GM12878 (cell line): ENCODE measurements around the gene ENPP4. TPM values are rescaled to one million over a fixed set of nuclear protein-coding genes. Genes with fewer than 3 reads are reported as not detected.

Source experiments
- ATAC-seq: fragments of 200-7000 bp; cut with Tn5 transposase; 3 replicates; pipeline ENCODE4 v1.9.1; 2020; ENCODE audit warnings: mild to moderate bottlenecking, moderate library complexity
- BruUV-seq: library from RNA; stranded (reverse); fragments of 400-500 nt; replicated peaks from 2 replicates; lab custom pipeline; 2021; lab: Mats Ljungman, UMichigan
- CTCF ChIA-PET: fragments of 300-600 bp; sonication (Branson Sonifier 250); formaldehyde crosslinking; extraction: SDS; loops from one replicate; lab custom pipeline; 2021; ENCODE audit warnings: inconsistent platforms; lab: Yijun Ruan, JAX
- POLR2A ChIA-PET: fragments of 350-600 bp; formaldehyde crosslinking; extraction: SDS; loops from one replicate; lab custom pipeline; 2021; ENCODE audit warnings: inconsistent platforms; lab: Charles Lee
- RAD21 ChIA-PET: fragments of 300-600 bp; sonication (Branson Sonifier 250); formaldehyde crosslinking; loops from one replicate; lab custom pipeline; 2023; ENCODE audit warnings: antibody characterized with exemption; ENCODE audit not compliant: unreplicated experiment; lab: Charles Lee
- SMC1A ChIA-PET: fragments of 300-600 bp; sonication (Branson Sonifier 250); formaldehyde crosslinking; loops from one replicate; lab custom pipeline; 2023; ENCODE audit not compliant: unreplicated experiment, uncharacterized antibody; lab: Charles Lee
- DNase-seq: peaks from one replicate; pipeline ENCODE4 v3.0.0-alpha.2; 2011; ENCODE audit warnings: low read depth, low spot score
- FAIRE-seq: peaks from 3 replicates; lab custom pipeline; 2011; peaks lifted over from hg19 to GRCh38; lab: Jason Lieb, UNC
- H2AFZ ChIP-seq: 2 replicates; pipeline ENCODE4 v1.6.0; 2011; ENCODE audit warnings: low read depth, low read length, control low read depth; ENCODE audit not compliant: control insufficient read depth
- H3K27ac ChIP-seq: 2 replicates; pipeline ENCODE4 v1.5.1; 2011; ENCODE audit warnings: control low read depth; ENCODE audit not compliant: control insufficient read depth, insufficient read depth
- H3K27me3 ChIP-seq, 2 experiments: replicated peaks in 1 of 2; 2 replicates each; pipeline versions ENCODE4 v1.6.0 to v1.6.1; 2011; ENCODE audit warnings: low read length in 1 of 2; ENCODE audit not compliant: control insufficient read depth in 2 of 2, insufficient read depth in 2 of 2
- H3K36me3 ChIP-seq, 2 experiments: 2 replicates each; pipeline ENCODE4 v1.5.1; 2011; ENCODE audit warnings: low read length in 1 of 2; ENCODE audit not compliant: control insufficient read depth in 2 of 2, insufficient read depth in 2 of 2
- H3K4me1 ChIP-seq: 2 replicates; pipeline ENCODE4 v1.6.1; 2011; ENCODE audit warnings: mild to moderate bottlenecking, low read length, moderate library complexity, mixed read lengths; ENCODE audit not compliant: control insufficient read depth, insufficient read depth
- H3K4me2 ChIP-seq: 2 replicates; pipeline ENCODE4 v1.6.0; 2011; ENCODE audit warnings: control low read depth; ENCODE audit not compliant: control insufficient read depth, insufficient read depth
- H3K4me3 ChIP-seq: fragments of 200-600 bp; sonication (generic); 2 replicates; pipeline ENCODE4 v1.5.1; 2016
- H3K79me2 ChIP-seq: 2 replicates; pipeline ENCODE4 v1.6.0; 2011; ENCODE audit warnings: low read length; ENCODE audit not compliant: control insufficient read depth, insufficient read depth
- H3K9ac ChIP-seq: 2 replicates; pipeline ENCODE4 v1.8.0; 2011; ENCODE audit warnings: low read length, control low read depth, mixed read lengths; ENCODE audit not compliant: control insufficient read depth, insufficient read depth
- H3K9me3 ChIP-seq: replicated peaks from 3 replicates; pipeline ENCODE4 v1.5.1; 2011; ENCODE audit warnings: mild to moderate bottlenecking, low read length; ENCODE audit not compliant: control insufficient read depth, insufficient read depth
- H4K20me1 ChIP-seq: 2 replicates; pipeline ENCODE4 v1.6.0; 2011; ENCODE audit not compliant: control insufficient read depth, insufficient read depth
- ASH2L ChIP-seq: fragments of 300-600, 200-600 bp; sonication (generic); IDR thresholded peaks from 2 replicates; pipeline ENCODE4 v1.6.1; 2017; ENCODE audit warnings: low read depth, mild to moderate bottlenecking, borderline replicate concordance
- CBX5 ChIP-seq: sonication (generic); IDR thresholded peaks from 2 replicates; pipeline ENCODE4 v1.6.1; 2016; ENCODE audit warnings: low read depth, moderate library complexity, mild to moderate bottlenecking, inconsistent platforms
- E2F4 ChIP-seq: IDR thresholded peaks from 2 replicates; pipeline ENCODE4 v1.6.1; 2012; ENCODE audit warnings: low read depth, low read length, improper control_type of control experiment
- E2F8 ChIP-seq: fragments of 450-650 bp; IDR thresholded peaks from 2 replicates; pipeline ENCODE4 v1.6.1; 2018; ENCODE audit warnings: mild to moderate bottlenecking, low read depth, moderate library complexity; ENCODE audit not compliant: partially characterized antibody
- EZH2 ChIP-seq: IDR thresholded peaks from 2 replicates; pipeline ENCODE4 v1.6.1; 2012; ENCODE audit warnings: low read depth, mild to moderate bottlenecking, control low read depth, inconsistent platforms, low read length, borderline replicate concordance; ENCODE audit not compliant: control insufficient read depth
- GABPA ChIP-seq: IDR thresholded peaks from 2 replicates; pipeline ENCODE4 v1.6.1; 2014; ENCODE audit warnings: antibody characterized with exemption, low read depth, mild to moderate bottlenecking, inconsistent platforms
- HDAC2 ChIP-seq: fragments of 200-600 bp; sonication (generic); IDR thresholded peaks from 2 replicates; pipeline ENCODE4 v1.6.1; 2017
- MTA2 ChIP-seq: fragments of 450-650 bp; IDR thresholded peaks from 2 replicates; pipeline ENCODE4 v1.6.1; 2016; ENCODE audit warnings: low read depth, mild to moderate bottlenecking, moderate library complexity
- NFIC ChIP-seq: IDR thresholded peaks from 2 replicates; pipeline ENCODE4 v1.6.1; 2012; ENCODE audit warnings: low read depth, mild to moderate bottlenecking, inconsistent platforms, low read length, moderate library complexity
- SMARCA5 ChIP-seq: fragments of 450-650 bp; IDR thresholded peaks from 2 replicates; pipeline ENCODE4 v1.6.1; 2017; ENCODE audit warnings: mild to moderate bottlenecking
- STAT3 ChIP-seq: IDR thresholded peaks from 2 replicates; pipeline ENCODE4 v1.6.1; 2011; ENCODE audit warnings: low read depth, low read length, improper control_type of control experiment
- TBL1XR1 ChIP-seq: IDR thresholded peaks from 2 replicates; pipeline ENCODE4 v1.6.1; 2012; ENCODE audit warnings: low read depth, low read length, improper control_type of control experiment
- YBX1 ChIP-seq: fragments of 450-650 bp; IDR thresholded peaks from 2 replicates; pipeline ENCODE4 v1.6.1; 2016; ENCODE audit warnings: antibody characterized with exemption
- YY1 ChIP-seq: IDR thresholded peaks from 2 replicates; pipeline ENCODE4 v1.6.1; 2011; ENCODE audit warnings: low read depth, mild to moderate bottlenecking, low read length
- ZBTB40 ChIP-seq: fragments of 450-650 bp; IDR thresholded peaks from 2 replicates; pipeline ENCODE4 v1.6.1; 2016; ENCODE audit warnings: mild to moderate bottlenecking, moderate library complexity, borderline replicate concordance
- ZZZ3 ChIP-seq: IDR thresholded peaks from 2 replicates; pipeline ENCODE4 v1.6.1; 2011; ENCODE audit warnings: low read depth; ENCODE audit not compliant: control insufficient read depth, insufficient read length
- WGBS: methylation state at CpG from one replicate; pipeline ENCODE4 v1.1.6; 2016; ENCODE audit warnings: low lambda C conversion rate; ENCODE audit not compliant: insufficient replicate concordance, insufficient coverage; ENCODE audit errors: missing lambda C conversion rate; 5-methylcytosine and 5-hydroxymethylcytosine counted together
- in situ Hi-C: fragments of 300-500 bp; cut with MboI; formaldehyde crosslinking; loops from 9 replicates; pipeline ENCODE4 v1.14.3; 2018; ENCODE audit warnings: mixed read lengths
- intact Hi-C: fragments of 100-400 bp; cut with micrococcal nuclease; formaldehyde crosslinking; loops from one replicate; pipeline ENCODE4 v1.14.2; 2022; ENCODE audit not compliant: unreplicated experiment
- polyA plus RNA-seq, 11 experiments: library from polyadenylated mRNA; depleted of rRNA in 4 of 11; unstranded in 6 of 11; stranded (reverse) in 5 of 11; fragments of >200 nt; fragmentation: Nextera tagmentation in 4 of 11; fragmentation: Illumina TruSeq in 1 of 11; extraction: Ambion mirVana in 4 of 11; extraction: Trizol in 1 of 11; gene quantifications; 1 replicate in 1 of 11; 2 replicates in 10 of 11; pipeline versions ENCODE4 v1.2.1 to v1.2.3, GENCODE V29; 2011 to 2016; ENCODE audit warnings: inconsistent platforms in 2 of 11, missing spikeins in 2 of 11, low read depth in 1 of 11
- total RNA-seq, 4 experiments: library from RNA; depleted of rRNA in 3 of 4; stranded (reverse); fragments of >200 nt in 3 of 4; fragmentation: Illumina TruSeq in 1 of 4; extraction: Trizol in 1 of 4; gene quantifications; 2 replicates each; pipeline versions ENCODE4 v1.2.1 to v1.2.3, GENCODE V29; 2013 to 2021
- TF ChIP-seq, protein P1 (sequence below): IDR thresholded peaks from 2 replicates; pipeline ENCODE4 v1.6.1; 2011; ENCODE audit warnings: borderline replicate concordance, low read depth, mild to moderate bottlenecking, moderate library complexity, mixed read lengths, low read length; ENCODE audit not compliant: insufficient read depth; ENCODE audit errors: extremely low read length

ENPP4 gene
- total and polyA plus RNA-seq, 10 of the 15 experiments (the other 5 are each of a cell fraction or from before 2014, with no cell fraction given), result 3.3 to 9.7 (median 5.3) TPM

GRCh38 chr6:46080111-46080510, 49.7 kb upstream of the ENPP4 start:
- ChIA-PET POLR2A (no interaction called here), RAD21 (no interaction called here), SMC1A (interaction anchor here (1.0 kb wide), 1 partner anchor 169 kb away, joined by 3 read pairs; no protein-coding TSS in a partner anchor), CTCF (interaction anchor here (1.4 kb wide), 1 partner anchor 8 kb away, joined by 3 read pairs; no protein-coding TSS in a partner anchor)
- no peaks in the 10 kb centered on the region for H3K27me3 ChIP-seq
- intact Hi-C loops (no loop called here), in situ Hi-C loops (loop anchor here (25.0 kb wide), 1 partner anchor 557 kb away; no protein-coding TSS in a partner anchor)
- H3K36me3 ChIP-seq, result no peaks in the 10 kb centered on the region
- no peaks in the 10 kb centered on the region for H3K79me2 ChIP-seq
- no peak overlapping the region for H3K9ac ChIP-seq
- DNase-seq (no peak), FAIRE-seq (no peak), ATAC-seq (no peak)
- no TSS peak for BruUV-seq
- no peaks in the 10 kb centered on the region for H3K9me3 ChIP-seq
- H2AFZ ChIP-seq, result no peak overlapping the region
- H3K27ac ChIP-seq, result no peak overlapping the region
- no peak overlapping the region for H3K4me2 ChIP-seq
- no peaks in the 10 kb centered on the region for H3K4me1 ChIP-seq
- WGBS, result 25% methylated on average over 4 of the region's 4 CpGs
- H4K20me1 ChIP-seq, result no peaks in the 10 kb centered on the region
- no peak overlapping the region for H3K4me3 ChIP-seq
- TF ChIP-seq NFIC (no peak), TBL1XR1 (no peak), ASH2L (no peak), YY1 (no peak), MTA2 (no peak), ZBTB40 (no peak), STAT3 (no peak), GABPA (no peak), YBX1 (no peak), SMARCA5 (no peak), E2F8 (no peak), CBX5 (no peak), HDAC2 (no peak), ZZZ3 (no peak), E2F4 (no peak), EZH2 (no peak)
- TF ChIP-seq, protein P1, sequence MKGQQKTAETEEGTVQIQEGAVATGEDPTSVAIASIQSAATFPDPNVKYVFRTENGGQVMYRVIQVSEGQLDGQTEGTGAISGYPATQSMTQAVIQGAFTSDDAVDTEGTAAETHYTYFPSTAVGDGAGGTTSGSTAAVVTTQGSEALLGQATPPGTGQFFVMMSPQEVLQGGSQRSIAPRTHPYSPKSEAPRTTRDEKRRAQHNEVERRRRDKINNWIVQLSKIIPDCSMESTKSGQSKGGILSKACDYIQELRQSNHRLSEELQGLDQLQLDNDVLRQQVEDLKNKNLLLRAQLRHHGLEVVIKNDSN, result no peak
